Panc1 (cell line): ENCODE data around the gene ITSN2. TPM values are rescaled to one million over a fixed set of nuclear protein-coding genes. Genes with fewer than 3 reads are reported as not detected.
A peak's percentile ranks its signal among the peaks of the same experiment; 100 is the strongest.
"Not testable (repeated sequence)": the region's sequence is repeated elsewhere in the genome, so short reads cannot be mapped to it uniquely, and the experiment has no call there.

Source experiments
- ATAC-seq: fragments of 200-7000 bp; cut with Tn5 transposase; 2 replicates; pipeline ENCODE4 v1.9.1; 2020; ENCODE audit warnings: mild to moderate bottlenecking, moderate library complexity
- BruUV-seq: library from RNA; stranded (reverse); fragments of 400-500 nt; replicated peaks from 2 replicates; lab custom pipeline; 2021; lab: Mats Ljungman, UMichigan
- CTCF ChIA-PET: fragments of 300-600 bp; sonication (Branson Sonifier 250); formaldehyde crosslinking; loops from one replicate; lab custom pipeline; 2022; ENCODE audit warnings: antibody characterized with exemption; lab: Charles Lee
- POLR2A ChIA-PET: fragments of 300-600 bp; sonication (Branson Sonifier 250); formaldehyde crosslinking; loops from one replicate; lab custom pipeline; 2022; ENCODE audit warnings: antibody characterized with exemption; lab: Charles Lee
- DNase-seq: peaks from one replicate; pipeline ENCODE4 v3.0.0-alpha.2; 2010; ENCODE audit warnings: low read depth, low spot score
- H3K27ac ChIP-seq: 2 replicates; pipeline ENCODE4 v1.5.1; 2011; ENCODE audit warnings: mild to moderate bottlenecking, low read length, inconsistent platforms
- H3K27me3 ChIP-seq: fragments of 200-500 bp; sonication (Bioruptor generic); 2 replicates; pipeline ENCODE4 v1.6.0; 2014; ENCODE audit warnings: low read length, inconsistent platforms; ENCODE audit not compliant: control insufficient read depth, insufficient read depth
- H3K36me3 ChIP-seq: fragments of 200-500 bp; sonication (Bioruptor generic); 2 replicates; pipeline ENCODE4 v1.5.1; 2014; ENCODE audit warnings: inconsistent platforms, mild to moderate bottlenecking, low read length, moderate library complexity; ENCODE audit not compliant: control insufficient read depth, insufficient read depth
- H3K4me1 ChIP-seq: 2 replicates; pipeline ENCODE4 v1.5.1; 2011; ENCODE audit warnings: inconsistent platforms, mild to moderate bottlenecking, low read length, moderate library complexity; ENCODE audit not compliant: control insufficient read depth, insufficient read depth
- H3K4me3 ChIP-seq, 2 experiments: 2 replicates each; pipeline ENCODE4 v1.5.1; 2011 to 2012; ENCODE audit warnings: low read depth in 2 of 2, low read length in 2 of 2, mild to moderate bottlenecking in 2 of 2, inconsistent platforms in 1 of 2, moderate library complexity in 1 of 2
- H3K9me3 ChIP-seq: fragments of 200-500 bp; sonication (Bioruptor generic); 2 replicates; pipeline ENCODE4 v1.5.1; 2014; ENCODE audit warnings: low read depth, mild to moderate bottlenecking, inconsistent platforms, low read length, moderate library complexity; ENCODE audit not compliant: control insufficient read depth, insufficient read depth
- CTCF ChIP-seq: fragments of 450-650 bp; IDR thresholded peaks from 2 replicates; pipeline ENCODE4 v1.5.1; 2017; ENCODE audit warnings: mild to moderate bottlenecking
- POLR2AphosphoS5 ChIP-seq: IDR thresholded peaks from 2 replicates; pipeline ENCODE4 v1.6.1; 2012; ENCODE audit warnings: mild to moderate bottlenecking, low read depth, low read length, moderate library complexity
- REST ChIP-seq, 2 experiments: IDR thresholded peaks; 2 replicates each; pipeline ENCODE4 v1.6.1; 2011 to 2012; ENCODE audit warnings: low read depth in 2 of 2, control low read depth in 1 of 2, low read length in 1 of 2, mild to moderate bottlenecking in 1 of 2, moderate library complexity in 1 of 2; ENCODE audit not compliant: insufficient read depth in 1 of 2
- SIN3A ChIP-seq: IDR thresholded peaks from 2 replicates; pipeline ENCODE4 v1.6.1; 2012; ENCODE audit warnings: low read depth, mild to moderate bottlenecking, low read length, moderate library complexity, borderline replicate concordance; ENCODE audit not compliant: insufficient read depth
- TCF7L2 ChIP-seq: IDR thresholded peaks from 2 replicates; pipeline ENCODE4 v1.6.1; 2011; ENCODE audit warnings: mild to moderate bottlenecking, low read depth, low read length, inconsistent platforms
- in situ Hi-C: cut with HindIII; loops from 2 replicates; pipeline ENCODE4 v1.10.0; 2016; ENCODE audit warnings: low sequenced_read_pairs, low pct_unique_long_range_greater_than_20kb
- intact Hi-C: fragments of 100-400 bp; cut with micrococcal nuclease; formaldehyde crosslinking; loops from one replicate; pipeline ENCODE4 v1.10.0; 2022; ENCODE audit not compliant: unreplicated experiment
- total RNA-seq: library from RNA; stranded (reverse); gene quantifications from one replicate; pipeline ENCODE4 v1.2.1, GENCODE V29; 2021; ENCODE audit not compliant: unreplicated experiment

Gene ITSN2
- total RNA-seq, 1 experiment from 2014 or later: 57.7 TPM

GRCh38 chr2:24357767-24358166 is 2.6 kb downstream of the ITSN2 start:
- peaks cover 12% of the 10 kb centered on the region for H3K4me1 ChIP-seq
- H3K27me3 ChIP-seq, H3K4me3 ChIP-seq, DNase-seq, ATAC-seq, CTCF ChIA-PET, BruUV-seq, H3K27ac ChIP-seq, POLR2A ChIA-PET, H3K9me3 ChIP-seq, H3K36me3 ChIP-seq, intact Hi-C loops, in situ Hi-C loops: not testable (repeated sequence)

GRCh38 chr2:24357115-24357514 is 3.2 kb downstream of the ITSN2 start:
- H3K36me3 ChIP-seq, H3K4me3 ChIP-seq, intact Hi-C loops, H3K27me3 ChIP-seq, POLR2A ChIA-PET, CTCF ChIA-PET, ATAC-seq, BruUV-seq, in situ Hi-C loops, H3K9me3 ChIP-seq, DNase-seq, H3K27ac ChIP-seq: not testable (repeated sequence)
- H3K4me1 ChIP-seq: peaks cover 12% of the 10 kb centered on the region

DNA sequence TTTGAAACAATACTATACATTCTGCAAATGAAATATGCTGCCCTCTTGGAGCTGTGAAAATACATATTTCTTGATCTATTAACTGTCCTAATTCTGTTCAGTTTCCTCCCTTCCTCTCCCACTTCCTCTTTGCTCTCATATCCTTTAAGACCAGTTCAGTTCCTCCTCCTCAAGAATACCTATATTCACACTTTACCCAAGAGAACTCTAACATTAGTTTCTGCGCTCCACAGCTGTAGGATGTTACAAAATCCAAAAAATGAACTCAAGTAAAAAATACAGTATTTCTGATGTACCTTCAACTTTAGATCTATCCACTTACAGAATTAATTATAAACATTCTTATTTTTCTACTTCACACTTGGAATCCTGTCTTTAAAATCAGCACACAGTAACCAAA is 5.4 kb downstream of the ITSN2 start:
- H3K4me1 ChIP-seq: peaks cover 12% of the 10 kb centered on the region
- no peak overlapping the region for H3K27ac ChIP-seq
- DNase-seq (no peak), ATAC-seq (no peak)
- no peaks in the 10 kb centered on the region for H3K9me3 ChIP-seq
- in situ Hi-C loops: no loop called here
- CTCF ChIA-PET: no interaction called here
- TF ChIP-seq TCF7L2 (no peak), REST (IDR thresholded peaks at IDR 0.05; ENCODE audit: insufficient read depth in 1 of 2, low read depth in 2 of 2, low read length in 1 of 2) (no peak)
- intact Hi-C loops: no loop called here
- H3K4me3 ChIP-seq: no peak overlapping the region
- TSS peak; percentile 23 for BruUV-seq
- no peaks in the 10 kb centered on the region for H3K27me3 ChIP-seq
- POLR2A ChIA-PET: no interaction called here
- 0 out of 2 replicates have a peak, but pooled peaks cover 3% of the 10 kb centered on the region for H3K36me3 ChIP-seq

DNA sequence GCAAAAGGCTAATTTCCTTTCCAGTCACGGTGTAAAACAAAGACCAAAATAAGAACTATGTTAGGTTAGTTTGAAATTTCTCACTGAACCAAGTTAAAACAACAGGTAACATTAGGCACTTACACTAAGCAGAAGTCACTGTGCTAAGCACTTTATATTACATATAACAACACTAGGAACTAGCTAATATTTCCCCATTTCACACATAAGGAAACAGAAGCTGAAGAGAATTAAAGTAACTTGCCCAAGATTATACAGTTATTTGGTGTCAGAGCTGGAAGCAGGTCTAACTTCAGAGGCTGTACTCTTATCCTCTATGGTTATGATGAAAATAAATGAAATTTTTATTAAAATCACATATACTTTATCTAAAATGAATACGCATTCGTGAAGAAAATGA is 5.9 kb downstream of the ITSN2 start:
- Histone ChIP-seq H3K27me3 (no peaks in the 10 kb centered on the region), H3K9me3 (no peaks in the 10 kb centered on the region), H3K4me3 (no peak overlapping the region), H3K4me1 (peaks cover 12% of the 10 kb centered on the region), H3K27ac (no peak overlapping the region), H3K36me3 (no peaks in the 10 kb centered on the region)
- BruUV-seq: no TSS peak
- POLR2A ChIA-PET: no interaction called here
- intact Hi-C loops (no loop called here), in situ Hi-C loops (no loop called here)
- CTCF ChIA-PET: no interaction called here
- no peak for ATAC-seq
- DNase-seq: no peak
- TF ChIP-seq TCF7L2 (no peak), SIN3A (no peak), POLR2AphosphoS5 (no peak), REST (IDR thresholded peaks at IDR 0.05; ENCODE audit: insufficient read depth in 1 of 2, low read depth in 2 of 2, low read length in 1 of 2) (no peak), CTCF (no peak)
